Heart right ventricle (tissue), 16 donors: ENCODE data around the gene TRIM15. TPM values are rescaled to one million over a fixed set of nuclear protein-coding genes. Genes with fewer than 3 reads are reported as not detected.
A peak's percentile ranks its signal among the peaks of the same experiment; 100 is the strongest.

Experiments used
- ATAC-seq, 8 donors: fragments of 200-7000 bp; cut with Tn5 transposase; one replicate each; pipeline ENCODE4 v1.9.1; 2020; ENCODE audit warnings: mild to moderate bottlenecking in 8 of 8, moderate library complexity in 8 of 8, moderate number of reproducible peaks in 1 of 8
- DNase-seq, 2 donors: peaks; one replicate each; pipeline ENCODE4 v3.0.0-alpha.2; 2020
- H3K27ac ChIP-seq, 10 donors: fragments of 200-600 bp; sonication (generic) in 2 of 10; one replicate each; pipeline versions ENCODE4 v1.5.0 to v1.8.0; 2020 to 2022; ENCODE audit warnings: mild to moderate bottlenecking in 3 of 10
- H3K27me3 ChIP-seq, 7 donors: fragments of 200-600 bp; one replicate each; pipeline ENCODE4 v1.8.0; 2021 to 2022; ENCODE audit warnings: mild to moderate bottlenecking in 2 of 7
- H3K36me3 ChIP-seq, 9 donors: fragments of 200-600 bp; sonication (generic) in 1 of 9; one replicate each; pipeline versions ENCODE4 v1.5.0 to v1.8.0; 2020 to 2022; ENCODE audit warnings: mild to moderate bottlenecking in 2 of 9
- H3K4me1 ChIP-seq, 9 donors: fragments of 200-600 bp; sonication (generic) in 1 of 9; one replicate each; pipeline versions ENCODE4 v1.5.0 to v1.8.0; 2020 to 2022; ENCODE audit warnings: mild to moderate bottlenecking in 4 of 9
- H3K4me3 ChIP-seq, 10 donors: fragments of 200-600 bp; sonication (generic) in 2 of 10; one replicate each; pipeline versions ENCODE4 v1.5.0 to v1.8.0; 2020 to 2022; ENCODE audit warnings: mild to moderate bottlenecking in 7 of 10, moderate library complexity in 2 of 10
- H3K9me3 ChIP-seq, 11 donors: fragments of 200-600 bp in 10 of 11; sonication (generic) in 2 of 11; one replicate each; pipeline versions ENCODE4 v1.5.0 to v1.8.0; 2013 to 2022; ENCODE audit warnings: mild to moderate bottlenecking in 2 of 11, control low read depth in 1 of 11, moderate library complexity in 1 of 11
- CTCF ChIP-seq, 9 donors: fragments of 200-600 bp; sonication (generic) in 2 of 9; IDR thresholded peaks; one replicate each; pipeline versions ENCODE4 v1.5.0 to v1.8.0; 2021 to 2022; ENCODE audit warnings: antibody characterized with exemption in 9 of 9, mild to moderate bottlenecking in 5 of 9, moderate library complexity in 1 of 9
- WGBS, 2 donors: extraction: QIAGEN DNeasy Blood & Tissue Kit; methylation state at CpG; one replicate each; pipeline ENCODE4 v1.1.7; 2013; ENCODE audit warnings: inconsistent platforms in 1 of 2; 5-methylcytosine and 5-hydroxymethylcytosine counted together
- intact Hi-C, 10 donors: fragments of 100-400 bp; cut with DNase I; formaldehyde crosslinking; loops; one replicate each; pipeline versions ENCODE4 v1.11.1 to v1.14.2; 2022
- polyA plus RNA-seq, 2 donors: library from polyadenylated mRNA; stranded (reverse); fragments of 200-250 nt; gene quantifications; one replicate each; pipeline ENCODE4 v1.2.3, GENCODE V29; 2013
- total RNA-seq, 10 donors: library from RNA; stranded (reverse); fragmentation: NEBNext Ultra II Directional in 3 of 10; extraction: Animal tissue kit (Norgen Biotek cat#: 25700) in 3 of 10; gene quantifications; one replicate each; pipeline versions ENCODE4 v1.2.1 to v1.2.4, GENCODE V29; 2021 to 2023
- donor health status: Arrhythmogenic right ventricular cardiomyopathy.
- donor health status: ischemic (EF 13 %, LVEDD 7.1; RV severe dilation, severe dysfunction).
- donor health status: healthy with polysubstance abuse.
- donor health status: DM: no; HTN: yes; CAD: no.
- donor health status: DM: no; HTN: no; CAD: no.
- donor health status: ischemic (EF 25% LVEDD 6.9; RV normal size, moderate dysfunction).
- donor health status: ischemic (EF 25% LVEDD 5.7; RV mildly dilated, moderate dysfunction).
- donor health status: healthy.
- donor health status: DM: yes; HTN: yes; CAD: no.
- donor health status: Ischemic cardiomyopathy.
- donor health status: ischemic (EF 35%, LVEDD 5.7; RV mildly dilated, moderate dysfunction).
- donor health status: nonischemic (EF 11% LVEDD 7.7; RV severe dilation, severe dysfunction).
- donor health status: DM: yes; HTN: yes; CAD: no.
- donor health status: PGD.
- donor health status: ischemic (EF 29% LVEDD 5.4; RV normal size, mild dysfunction).
- donor health status: nonischemic (EF 23%, LVEDD 6.1; RV moderate dilation, normal function).

Gene TRIM15
- total and polyA plus RNA-seq, 12 donors, result not detected

- H3K4me1 ChIP-seq, result peaks cover 0 to under 1% (median 0%) of the 10 kb centered on the region in 9 donors
- DNase-seq (no peak), ATAC-seq (peak in 4 of 8 donors; percentile 15 to 59 (median 25))
- H3K27ac ChIP-seq, result no peak overlapping the region
- intact Hi-C loops, result no loop called here
- no peak overlapping the region for H3K4me3 ChIP-seq
- H3K36me3 ChIP-seq, result peaks cover 0 to 95% (median 48%) of the 10 kb centered on the region in 9 donors
- H3K27me3 ChIP-seq, result no peaks in the 10 kb centered on the region
- H3K9me3 ChIP-seq, result no peaks in the 10 kb centered on the region
- 89 to 90% methylated on average over 8 of the region's 8 CpGs for WGBS, 2 donors
- no peak for TF ChIP-seq CTCF (IDR thresholded peaks at IDR 0.05)
Measured at GRCh38 chr6:30194797-30195690, 31.7 kb downstream of the TRIM15 start.

DNA sequence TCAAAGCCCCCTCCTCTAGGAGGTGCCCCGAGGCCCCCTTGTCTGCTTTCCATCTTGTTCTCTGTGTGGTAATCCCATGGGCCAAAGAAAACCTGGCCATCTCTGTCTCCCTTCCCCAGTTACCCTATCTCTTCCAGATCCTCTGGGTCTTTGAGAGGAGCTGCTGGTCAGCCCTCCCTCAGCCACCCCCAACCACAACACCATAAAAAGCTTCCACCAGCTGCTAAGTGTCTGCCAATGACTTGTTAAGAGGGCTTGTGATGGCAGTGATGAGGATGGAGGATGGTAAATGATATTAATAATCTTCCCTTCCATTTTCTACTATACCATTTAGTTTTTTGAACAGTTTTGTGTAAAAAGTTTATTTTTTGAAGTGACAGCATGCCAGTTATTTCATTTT lies 32.6 kb downstream of the TRIM15 start:
- intact Hi-C loops, result no loop called here
- WGBS, 2 donors, result 75 to 96% methylated on average over 1 of the region's 1 CpG

DNA sequence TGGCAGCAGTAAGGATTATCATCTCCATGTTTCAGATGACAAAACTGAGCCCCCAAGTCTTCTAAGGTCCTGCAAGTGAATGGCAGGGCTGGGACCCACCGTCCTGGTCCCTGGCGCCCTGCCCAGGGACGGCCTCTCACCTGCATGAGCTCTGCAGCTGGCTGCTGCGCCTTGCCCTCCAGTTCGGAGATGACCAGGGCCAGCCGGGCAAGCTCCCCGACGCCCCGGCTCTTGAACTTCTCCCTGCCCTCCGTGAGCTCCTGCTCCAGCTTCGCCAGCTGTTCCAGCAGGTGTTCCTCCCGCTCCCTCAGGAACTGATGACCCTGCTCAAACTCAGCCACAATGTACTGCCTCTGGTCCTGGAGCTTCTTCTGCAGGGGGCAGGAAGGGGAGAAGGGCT lies 33.0 kb downstream of the TRIM15 start:
- H3K4me1 ChIP-seq, result peaks cover 0 to 14% (median 3%) of the 10 kb centered on the region in 9 donors
- no peak overlapping the region for H3K4me3 ChIP-seq
- no peaks in the 10 kb centered on the region for H3K9me3 ChIP-seq
- 96% methylated on average over 12 of the region's 12 CpGs for WGBS, 2 donors
- TF ChIP-seq CTCF (IDR thresholded peaks at IDR 0.05), result no peak
- H3K27ac ChIP-seq, result no peak overlapping the region
- no peak for ATAC-seq
- H3K36me3 ChIP-seq, result peaks cover 0 to 95% (median 56%) of the 10 kb centered on the region in 9 donors
- DNase-seq, result no peak
- intact Hi-C loops, result no loop called here
- H3K27me3 ChIP-seq, result no peaks in the 10 kb centered on the region

More for the DNA sequence above, 32.6 kb downstream of the TRIM15 start:
- H3K4me3 ChIP-seq, result no peak overlapping the region
- TF ChIP-seq CTCF (IDR thresholded peaks at IDR 0.05), result no peak
- H3K27ac ChIP-seq, result no peak overlapping the region
- ATAC-seq (no peak), DNase-seq (no peak)
- no peaks in the 10 kb centered on the region for H3K27me3 ChIP-seq
- H3K36me3 ChIP-seq, result peaks cover 0 to 95% (median 56%) of the 10 kb centered on the region in 9 donors
- peaks cover 0 to 10% (median 0%) of the 10 kb centered on the region in 9 donors for H3K4me1 ChIP-seq
- no peaks in the 10 kb centered on the region for H3K9me3 ChIP-seq

DNA sequence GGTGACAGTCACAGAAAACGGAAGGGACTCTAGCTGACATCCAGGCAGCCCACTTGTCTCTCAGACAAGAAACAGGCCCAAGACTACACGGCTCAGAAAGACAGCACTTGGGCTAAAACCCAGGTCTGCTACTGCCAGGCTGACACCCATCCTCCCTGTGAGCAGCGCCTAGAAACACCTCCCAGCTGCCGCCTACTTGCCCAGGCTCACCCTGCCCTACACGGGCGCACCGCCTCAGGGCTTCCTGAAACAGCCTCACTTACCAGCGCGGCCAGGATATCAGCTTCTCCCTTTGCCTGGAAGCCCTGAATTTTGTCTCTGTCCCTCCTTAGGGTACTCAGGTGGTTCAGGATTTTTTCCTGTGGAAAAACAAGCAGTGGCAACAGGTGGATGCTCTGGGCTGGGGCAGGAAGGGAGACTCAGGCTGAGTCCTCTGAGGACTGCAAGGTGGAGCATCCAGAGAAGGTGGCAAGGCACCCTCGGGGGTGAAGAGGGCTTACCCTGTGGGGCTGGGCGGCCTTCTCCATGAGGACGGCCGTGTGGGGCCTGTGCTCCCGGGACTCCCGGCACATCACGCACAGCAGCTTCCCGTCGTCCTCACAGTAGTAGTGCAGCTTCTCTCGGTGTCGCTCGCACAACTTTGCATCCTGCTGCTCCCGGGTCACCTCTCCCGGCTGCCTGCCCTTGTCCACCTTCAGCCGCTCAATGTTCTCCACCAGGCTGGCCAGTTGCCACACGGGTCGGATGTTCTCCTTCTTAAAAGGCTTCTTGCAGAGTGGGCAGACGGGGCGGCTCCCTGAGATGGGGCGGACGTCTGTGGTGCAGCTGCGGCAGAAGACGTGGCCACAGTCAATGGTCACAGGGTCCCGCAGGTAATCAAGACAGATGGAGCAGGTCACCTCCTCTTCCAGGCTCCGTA lies 35.1 kb downstream of the TRIM15 start:
- no peak for TF ChIP-seq CTCF (IDR thresholded peaks at IDR 0.05)
- no peaks in the 10 kb centered on the region for H3K9me3 ChIP-seq
- intact Hi-C loops, result no loop called here
- peaks cover 0 to 79% (median 52%) of the 10 kb centered on the region in 9 donors for H3K36me3 ChIP-seq
- H3K4me1 ChIP-seq, result peaks cover 0 to 29% (median 10%) of the 10 kb centered on the region in 9 donors
- DNase-seq, result no peak
- H3K27ac ChIP-seq, result no peak overlapping the region
- H3K27me3 ChIP-seq, result no peaks in the 10 kb centered on the region
- WGBS, 2 donors, result 90 to 92% methylated on average over 34 of the region's 34 CpGs
- ATAC-seq, result peak in 1 of 8 donors; percentile 36
- no peak overlapping the region for H3K4me3 ChIP-seq
